ENCODE data around the gene SF1.

The SF1 gene

GRCh38 chr11:64759722-64760719 is 18.3 kb downstream of the SF1 start, which contains the start of gene PYGM:
Gene PYGM (minus strand): TSS chr11:64759974. CDS start chr11:64759898, 76 bp downstream.
- no peak for DNase-seq

GRCh38 chr11:64759131-64759721 is 19.1 kb downstream of the SF1 start:
- DNase-seq, result no peak

- DNase-seq, result no peak
These were observed 19.8 kb downstream of the SF1 start for GRCh38 chr11:64758330-64759079.

- DNase-seq, result no peak
These were observed 20.6 kb downstream of the SF1 start for GRCh38 chr11:64757549-64758329.

- no peak for DNase-seq
These were observed 22.5 kb downstream of the SF1 start for GRCh38 chr11:64755681-64756361.

- no peak for DNase-seq
These were observed 23.3 kb downstream of the SF1 start for GRCh38 chr11:64754919-64755662.

- no peak for DNase-seq
These were observed 24.0 kb downstream of the SF1 start for GRCh38 chr11:64754124-64754918.

GRCh38 chr11:64753380-64754123 is 24.8 kb downstream of the SF1 start:
- no peak for DNase-seq

DNA sequence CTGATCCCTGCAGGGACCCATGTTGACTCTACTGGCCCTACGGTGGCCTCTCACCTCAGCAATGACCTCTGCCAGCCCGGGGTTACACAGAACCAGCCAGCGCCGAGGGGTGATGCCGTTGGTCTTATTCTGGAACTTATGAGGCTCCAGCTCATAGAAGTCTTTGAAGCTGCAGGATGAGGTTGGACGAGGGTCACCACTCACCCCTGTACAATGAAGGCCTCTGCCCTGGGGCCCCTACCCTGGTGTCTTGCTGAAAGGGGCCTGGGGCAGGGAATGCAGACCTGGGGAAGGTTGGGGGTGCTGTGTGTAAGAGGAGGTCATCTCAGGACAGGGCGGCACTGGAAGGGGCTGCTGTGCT is 25.3 kb downstream of the SF1 start:
- no peak for DNase-seq

DNA sequence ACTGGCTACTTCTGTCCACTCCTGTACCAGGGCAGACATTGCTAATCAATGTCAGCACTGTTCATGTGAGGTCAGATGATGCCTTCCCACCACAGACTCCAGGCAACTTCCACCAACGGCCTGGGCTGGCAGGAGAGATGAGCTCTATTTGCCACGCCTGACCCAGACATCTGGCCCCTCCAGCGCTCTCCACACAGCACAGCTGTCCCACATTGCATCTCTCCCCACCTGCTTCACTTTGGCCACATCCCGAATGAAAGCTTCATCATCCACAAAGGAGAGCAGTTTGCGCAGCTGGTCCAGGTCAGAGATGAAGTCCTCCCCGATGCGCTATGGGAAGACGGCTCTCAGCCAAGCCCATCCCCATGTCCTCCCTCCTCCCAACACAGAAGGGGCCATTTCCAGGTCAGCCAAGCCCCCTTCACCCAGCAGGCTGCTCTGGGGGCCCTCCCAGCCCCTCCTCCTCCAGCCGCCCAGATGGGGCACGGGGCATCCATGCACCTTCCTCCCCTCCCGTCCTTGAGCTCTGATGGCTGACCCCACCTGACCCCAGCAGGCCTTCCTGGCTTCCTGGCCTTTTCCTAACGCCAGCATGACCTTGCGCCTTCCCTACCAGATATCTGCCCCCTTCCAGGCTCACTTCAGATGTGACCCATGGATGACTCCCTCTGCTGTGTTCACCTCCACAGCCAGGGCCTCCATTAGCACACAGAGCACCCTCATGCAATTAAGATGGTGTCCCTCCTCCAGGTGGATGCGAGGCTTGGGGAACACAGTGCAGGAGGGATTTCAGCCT is 26.0 kb downstream of the SF1 start:
- no peak for DNase-seq

- DNase-seq, result no peak
These were observed 26.8 kb downstream of the SF1 start for GRCh38 chr11:64751580-64751979.

DNA sequence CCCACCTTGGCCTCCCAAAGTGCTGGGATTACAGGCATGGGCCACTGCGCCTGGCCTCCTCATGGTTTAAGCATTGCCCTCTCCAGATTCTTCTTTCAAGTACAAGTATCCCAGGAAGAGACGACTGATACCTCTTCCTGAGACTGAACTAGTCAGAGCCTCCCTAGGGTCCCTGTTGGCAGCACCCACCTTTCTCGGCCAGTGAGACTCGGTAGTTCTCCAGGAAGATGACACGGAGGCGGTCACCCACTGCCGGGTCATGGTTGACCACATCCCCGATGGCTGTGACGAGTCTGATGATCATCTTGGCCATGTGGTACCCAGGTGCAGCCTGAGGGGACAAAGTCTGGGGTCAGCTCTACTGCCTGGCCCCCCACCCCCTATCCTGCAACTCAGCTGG is 27.2 kb downstream of the SF1 start:
- DNase-seq, result no peak

- DNase-seq, result no peak
These were observed 27.8 kb downstream of the SF1 start for GRCh38 chr11:64750361-64751054.

DNA sequence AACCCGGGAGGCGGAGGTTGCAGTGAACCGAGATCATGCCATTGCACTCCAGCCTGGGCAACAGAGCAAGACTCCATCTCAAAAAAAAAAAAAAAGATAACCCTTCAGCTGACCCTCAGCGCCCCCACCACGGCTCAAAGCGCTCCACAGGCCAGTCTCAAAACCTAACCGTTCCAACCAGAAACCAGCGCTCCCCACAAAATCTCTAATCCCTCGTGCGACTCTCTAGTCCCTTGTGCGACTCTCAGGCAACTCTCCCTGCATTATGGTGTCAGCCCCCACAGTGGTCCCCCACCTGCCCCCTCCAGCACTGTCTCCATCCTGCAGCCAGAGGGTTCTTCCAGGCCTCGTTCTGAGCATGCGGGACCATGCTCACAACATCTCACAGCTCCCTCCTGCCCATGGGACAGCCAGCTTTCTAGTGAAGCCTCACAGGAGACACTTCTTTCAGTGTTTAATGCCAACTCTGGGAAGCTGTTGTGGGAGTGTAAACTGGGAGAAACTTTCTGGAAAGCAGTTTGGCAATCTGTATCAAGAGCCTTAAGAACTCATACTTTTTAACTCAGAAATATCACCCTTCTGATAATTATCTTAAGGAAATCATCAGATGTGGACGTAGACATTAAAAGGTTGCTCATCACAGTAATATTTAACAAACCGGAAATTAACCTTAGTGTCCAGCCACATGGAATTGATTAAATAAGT is 30.2 kb downstream of the SF1 start:
- no peak for DNase-seq

DNA sequence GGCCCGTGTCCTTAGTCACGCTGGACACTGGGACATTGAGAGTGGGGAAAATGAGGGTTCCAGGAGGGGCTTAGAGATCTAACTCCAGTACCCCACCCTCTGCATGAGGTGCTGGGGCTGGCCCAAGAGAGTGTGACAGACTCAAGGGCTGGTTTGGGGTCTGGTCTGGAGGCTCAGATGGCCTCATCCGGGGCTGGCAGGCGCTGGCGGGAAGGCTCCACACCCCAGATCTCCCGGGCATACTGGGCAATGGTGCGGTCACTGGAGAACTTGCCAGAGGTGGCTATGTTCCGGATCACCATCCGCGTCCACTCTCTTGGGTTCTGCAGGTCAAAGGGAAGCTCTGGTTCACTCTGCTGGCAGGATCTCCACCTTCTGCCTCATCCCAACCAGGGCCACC is 31.9 kb downstream of the SF1 start:
- DNase-seq, result no peak

GRCh38 chr11:64745521-64746328 is 32.6 kb downstream of the SF1 start:
- DNase-seq, result peak; percentile 87

DNA sequence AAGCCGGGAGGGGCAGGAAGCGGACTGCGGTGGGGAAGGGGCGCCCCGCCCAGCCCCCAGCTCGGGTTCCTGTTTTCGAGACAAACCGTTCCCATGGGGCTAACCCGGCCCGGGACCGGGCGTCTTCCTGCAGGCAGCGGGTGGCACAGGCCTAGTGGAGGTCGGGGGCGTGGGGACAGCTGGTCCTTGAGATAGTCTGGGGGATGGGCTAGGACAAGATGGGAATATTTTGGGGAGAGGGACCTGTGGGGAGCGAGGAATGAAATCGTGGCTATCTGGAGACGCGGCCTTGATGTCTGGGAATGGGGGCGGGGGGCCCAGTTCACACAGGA is 33.2 kb downstream of the SF1 start:
- peak; percentile 96 for DNase-seq
